Measurements from ENCODE around the gene SMC6.

Gene SMC6, protein sequence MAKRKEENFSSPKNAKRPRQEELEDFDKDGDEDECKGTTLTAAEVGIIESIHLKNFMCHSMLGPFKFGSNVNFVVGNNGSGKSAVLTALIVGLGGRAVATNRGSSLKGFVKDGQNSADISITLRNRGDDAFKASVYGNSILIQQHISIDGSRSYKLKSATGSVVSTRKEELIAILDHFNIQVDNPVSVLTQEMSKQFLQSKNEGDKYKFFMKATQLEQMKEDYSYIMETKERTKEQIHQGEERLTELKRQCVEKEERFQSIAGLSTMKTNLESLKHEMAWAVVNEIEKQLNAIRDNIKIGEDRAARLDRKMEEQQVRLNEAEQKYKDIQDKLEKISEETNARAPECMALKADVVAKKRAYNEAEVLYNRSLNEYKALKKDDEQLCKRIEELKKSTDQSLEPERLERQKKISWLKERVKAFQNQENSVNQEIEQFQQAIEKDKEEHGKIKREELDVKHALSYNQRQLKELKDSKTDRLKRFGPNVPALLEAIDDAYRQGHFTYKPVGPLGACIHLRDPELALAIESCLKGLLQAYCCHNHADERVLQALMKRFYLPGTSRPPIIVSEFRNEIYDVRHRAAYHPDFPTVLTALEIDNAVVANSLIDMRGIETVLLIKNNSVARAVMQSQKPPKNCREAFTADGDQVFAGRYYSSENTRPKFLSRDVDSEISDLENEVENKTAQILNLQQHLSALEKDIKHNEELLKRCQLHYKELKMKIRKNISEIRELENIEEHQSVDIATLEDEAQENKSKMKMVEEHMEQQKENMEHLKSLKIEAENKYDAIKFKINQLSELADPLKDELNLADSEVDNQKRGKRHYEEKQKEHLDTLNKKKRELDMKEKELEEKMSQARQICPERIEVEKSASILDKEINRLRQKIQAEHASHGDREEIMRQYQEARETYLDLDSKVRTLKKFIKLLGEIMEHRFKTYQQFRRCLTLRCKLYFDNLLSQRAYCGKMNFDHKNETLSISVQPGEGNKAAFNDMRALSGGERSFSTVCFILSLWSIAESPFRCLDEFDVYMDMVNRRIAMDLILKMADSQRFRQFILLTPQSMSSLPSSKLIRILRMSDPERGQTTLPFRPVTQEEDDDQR

DNA sequence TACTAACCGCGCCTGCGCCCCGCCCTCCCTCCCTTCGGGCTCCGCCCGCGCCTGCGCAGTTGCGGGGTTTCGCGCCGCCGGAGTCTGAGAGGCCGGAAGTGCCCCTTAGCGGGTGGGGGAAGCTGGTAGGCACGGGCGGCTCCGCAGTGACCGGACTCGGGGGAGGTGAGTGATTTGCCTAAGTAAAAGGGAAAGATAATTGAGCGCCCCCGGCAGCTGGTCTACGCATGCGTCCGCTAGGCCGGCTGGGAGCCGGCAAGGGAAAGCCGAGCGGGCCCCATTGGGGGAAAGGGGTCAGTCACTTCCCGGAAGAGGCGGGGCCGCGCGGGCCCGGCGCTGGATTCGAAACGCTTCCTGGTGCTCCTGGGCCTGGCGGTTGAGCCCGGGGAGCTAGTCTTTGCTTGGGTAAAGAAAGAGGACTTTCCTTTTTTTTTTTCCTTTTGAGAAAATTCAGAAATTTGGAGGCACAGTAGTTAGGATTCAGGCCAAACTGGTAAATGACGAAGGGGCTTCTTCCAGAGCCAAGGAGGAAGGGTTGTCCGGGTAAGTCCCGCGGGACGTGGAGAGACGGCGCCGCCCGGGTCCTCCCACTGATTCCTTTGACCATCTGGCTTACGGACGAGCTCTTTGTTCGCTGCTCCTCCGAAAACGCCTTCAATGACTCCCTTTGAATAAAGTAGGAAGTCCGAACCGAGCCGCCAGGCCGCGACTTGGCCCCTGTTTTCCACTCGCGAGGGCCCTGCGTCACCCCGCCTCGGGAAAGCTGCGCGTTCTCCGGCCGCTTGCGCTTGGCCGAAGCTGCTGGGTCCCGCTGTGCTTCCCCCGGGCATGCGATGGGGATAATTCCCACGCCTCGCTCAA, at the start of gene SMC6, which contains the start of gene GEN1:
TSS of gene SMC6 (minus strand) at position 8 of the 861 bp plus-strand sequence. CDS start 7,864 bp downstream, outside the sequence.
TSS of gene GEN1 (plus strand) at position 336 of the 861 bp plus-strand sequence. CDS start 5,806 bp downstream, outside the sequence.
- Histone ChIP-seq H3K27me3 (ENCODE audit: control insufficient read depth, insufficient read depth, low read length) (no peaks in the 10 kb centered on the region), H3K4me1 (ENCODE audit: control insufficient read depth, insufficient read depth, low read length) (peaks cover 17% of the 10 kb centered on the region), H3K36me3 (ENCODE audit: control insufficient read depth, insufficient read depth, low read length) (no peaks in the 10 kb centered on the region), H3K9ac (ENCODE audit: low read depth, low read length) (peak within 1 kb of the TSS; percentile 89), H3K4me3 (ENCODE audit: low read depth, low read length) (peak within 1 kb of the TSS; percentile 89), H3K9me3 (ENCODE audit: control insufficient read depth, insufficient read depth, low read length) (no peaks in the 10 kb centered on the region)

DNA sequence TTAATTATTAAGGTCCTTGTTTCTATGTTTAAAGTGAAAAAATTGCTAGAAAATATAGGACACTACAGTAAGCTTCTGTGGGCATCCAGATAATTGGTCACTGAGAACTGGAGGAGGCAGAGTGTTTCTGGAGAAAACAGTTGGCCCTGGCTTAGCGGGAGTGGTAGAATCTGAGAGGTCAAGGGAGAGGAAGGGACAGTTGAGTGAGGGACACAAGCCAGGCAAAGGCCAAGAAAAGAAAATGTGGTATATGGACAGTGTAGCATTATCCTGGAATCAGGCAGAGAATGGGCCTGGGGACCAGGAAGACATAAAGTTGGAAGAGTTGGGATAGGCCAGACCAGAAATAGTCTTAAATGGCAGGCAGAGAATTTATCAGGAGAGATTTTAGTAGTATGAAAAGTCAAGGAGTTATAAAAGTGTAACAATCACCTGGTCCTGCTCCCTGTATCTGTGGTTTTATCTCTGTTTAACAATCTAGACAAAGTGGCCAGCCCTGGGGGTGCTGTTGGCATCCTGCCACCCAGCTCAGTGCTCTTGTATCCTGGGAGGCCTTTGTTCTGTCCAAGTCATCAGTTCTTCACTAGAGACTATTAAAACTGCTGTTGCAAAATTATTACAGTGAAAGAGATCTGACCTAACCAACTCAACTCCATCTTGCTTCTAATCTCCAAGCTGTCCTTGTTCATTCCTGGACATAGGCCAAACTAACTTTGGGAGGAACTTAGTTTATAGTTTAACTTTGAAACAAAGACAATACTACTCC, 47.3 kb upstream of the SMC6 start:
- Histone ChIP-seq H3K4me3 (ENCODE audit: low read depth, low read length) (no peak overlapping the region), H3K9ac (ENCODE audit: low read depth, low read length) (no peak overlapping the region), H3K9me3 (ENCODE audit: control insufficient read depth, insufficient read depth, low read length) (no peaks in the 10 kb centered on the region), H3K27me3 (ENCODE audit: control insufficient read depth, insufficient read depth, low read length) (no peaks in the 10 kb centered on the region), H3K36me3 (ENCODE audit: control insufficient read depth, insufficient read depth, low read length) (no peaks in the 10 kb centered on the region), H3K4me1 (ENCODE audit: control insufficient read depth, insufficient read depth, low read length) (no peaks in the 10 kb centered on the region)

DNA sequence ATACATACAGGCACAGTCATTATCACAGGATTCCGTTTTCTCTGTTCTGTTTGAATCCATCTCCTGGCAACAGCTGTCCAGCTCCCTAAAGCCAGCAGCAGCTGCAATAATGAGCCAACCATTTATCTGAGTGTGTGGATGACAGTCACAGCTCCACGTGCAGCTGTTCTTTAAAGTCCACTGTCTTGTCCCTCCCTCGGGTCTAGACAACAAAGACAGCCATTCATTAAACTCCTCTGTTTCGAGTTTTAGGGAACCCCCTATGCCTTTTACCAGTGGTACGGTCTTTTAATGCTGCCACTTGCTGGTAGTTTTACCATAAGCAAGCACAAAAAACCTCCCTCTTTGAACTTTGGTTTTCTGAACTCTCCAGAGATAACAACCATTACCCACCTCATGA, 46.6 kb upstream of the SMC6 start:
- Histone ChIP-seq H3K4me1 (ENCODE audit: control insufficient read depth, insufficient read depth, low read length) (no peaks in the 10 kb centered on the region), H3K9ac (ENCODE audit: low read depth, low read length) (no peak overlapping the region), H3K27me3 (ENCODE audit: control insufficient read depth, insufficient read depth, low read length) (no peaks in the 10 kb centered on the region), H3K4me3 (ENCODE audit: low read depth, low read length) (no peak overlapping the region), H3K36me3 (ENCODE audit: control insufficient read depth, insufficient read depth, low read length) (no peaks in the 10 kb centered on the region), H3K9me3 (ENCODE audit: control insufficient read depth, insufficient read depth, low read length) (no peaks in the 10 kb centered on the region)

DNA sequence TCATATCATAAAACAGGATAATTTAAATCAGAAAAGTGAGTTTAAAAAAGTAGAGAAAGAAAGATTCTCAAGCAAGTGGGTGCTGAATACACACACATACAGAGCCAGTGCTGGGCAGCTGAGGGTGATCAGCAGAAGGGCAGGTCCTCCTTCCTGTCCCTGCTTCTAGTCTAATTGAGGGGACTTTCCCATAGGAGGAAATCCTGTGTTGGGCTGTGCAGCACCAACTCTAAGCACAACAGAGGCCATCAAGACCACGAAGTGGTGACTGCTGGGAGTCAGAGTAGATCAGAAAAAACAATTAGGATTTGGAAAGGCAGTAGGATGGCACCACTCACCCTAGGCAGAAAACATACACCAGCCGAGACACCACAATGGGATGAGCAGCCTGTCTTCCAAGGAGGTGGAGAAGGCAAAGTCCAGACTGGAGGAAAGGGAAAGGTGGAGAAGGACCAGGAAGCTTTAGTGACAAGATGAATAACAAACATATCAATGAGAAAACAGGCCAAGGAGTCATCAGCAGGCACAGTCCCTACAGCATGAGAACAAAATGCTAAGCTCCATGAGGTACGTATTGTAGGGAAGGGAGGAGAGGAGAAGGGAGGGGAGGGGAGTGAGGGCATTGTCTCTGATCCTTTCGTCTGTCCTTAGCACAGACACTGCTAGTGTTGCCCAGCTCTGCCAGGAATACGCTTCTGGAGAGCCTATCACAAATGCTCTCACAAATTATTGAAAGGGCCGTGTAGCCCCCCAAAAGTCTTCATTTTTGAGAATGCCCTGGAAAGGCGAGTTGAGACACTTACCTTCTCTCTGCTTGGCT, 45.9 kb upstream of the SMC6 start:
- Histone ChIP-seq H3K9me3 (ENCODE audit: control insufficient read depth, insufficient read depth, low read length) (no peaks in the 10 kb centered on the region), H3K9ac (ENCODE audit: low read depth, low read length) (no peak overlapping the region), H3K36me3 (ENCODE audit: control insufficient read depth, insufficient read depth, low read length) (no peaks in the 10 kb centered on the region), H3K4me3 (ENCODE audit: low read depth, low read length) (no peak overlapping the region), H3K4me1 (ENCODE audit: control insufficient read depth, insufficient read depth, low read length) (no peaks in the 10 kb centered on the region), H3K27me3 (ENCODE audit: control insufficient read depth, insufficient read depth, low read length) (no peaks in the 10 kb centered on the region)

DNA sequence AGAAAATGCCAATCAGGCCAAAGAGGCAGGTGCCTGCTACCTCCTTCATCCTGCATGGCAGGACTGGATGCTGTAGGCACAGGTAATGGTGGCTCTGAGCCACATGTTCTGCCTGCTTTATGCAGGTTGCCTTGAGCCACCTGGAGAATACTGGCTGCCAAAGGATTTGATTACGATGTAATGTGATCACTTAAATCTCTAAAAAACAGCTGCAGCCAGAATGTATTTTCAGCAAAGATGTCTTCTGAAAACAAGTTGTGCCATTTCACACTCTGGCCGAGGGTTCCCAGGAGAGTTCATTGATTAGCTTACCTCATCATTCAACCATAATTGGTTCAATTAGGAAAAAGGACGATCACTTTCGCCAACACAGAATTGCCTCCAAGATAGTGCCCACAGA, 44.7 kb upstream of the SMC6 start:
- Histone ChIP-seq H3K9me3 (ENCODE audit: control insufficient read depth, insufficient read depth, low read length) (no peaks in the 10 kb centered on the region), H3K27me3 (ENCODE audit: control insufficient read depth, insufficient read depth, low read length) (no peaks in the 10 kb centered on the region), H3K9ac (ENCODE audit: low read depth, low read length) (no peak overlapping the region), H3K4me1 (ENCODE audit: control insufficient read depth, insufficient read depth, low read length) (peaks cover 3% of the 10 kb centered on the region), H3K36me3 (ENCODE audit: control insufficient read depth, insufficient read depth, low read length) (no peaks in the 10 kb centered on the region), H3K4me3 (ENCODE audit: low read depth, low read length) (no peak overlapping the region)

DNA sequence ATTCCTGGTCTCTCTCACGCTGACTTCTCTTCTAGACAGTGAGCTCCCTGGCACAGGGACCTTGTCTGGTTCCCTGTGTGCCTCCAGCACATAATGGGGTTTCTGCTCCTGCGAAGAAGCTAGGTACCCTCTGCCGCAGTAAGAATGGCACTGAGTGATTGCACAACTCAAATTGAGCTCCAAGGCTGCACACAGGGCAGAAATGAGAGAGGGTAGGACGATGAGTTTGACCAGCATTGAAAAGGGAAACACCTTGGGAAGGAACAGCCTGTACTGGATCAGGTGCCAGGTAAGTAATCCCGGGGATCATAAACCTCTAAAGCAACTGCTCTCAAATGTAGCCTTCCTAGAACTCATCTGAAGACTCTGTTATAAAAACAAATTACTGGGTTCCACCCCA, 41.7 kb upstream of the SMC6 start:
- no peaks in the 10 kb centered on the region for H3K36me3 ChIP-seq (ENCODE audit: control insufficient read depth, insufficient read depth, low read length)
- H3K9ac ChIP-seq (ENCODE audit: low read depth, low read length) = no peak overlapping the region
- no peaks in the 10 kb centered on the region for H3K9me3 ChIP-seq (ENCODE audit: control insufficient read depth, insufficient read depth, low read length)
- no peak overlapping the region for H3K4me3 ChIP-seq (ENCODE audit: low read depth, low read length)
- H3K27me3 ChIP-seq (ENCODE audit: control insufficient read depth, insufficient read depth, low read length) = no peaks in the 10 kb centered on the region
- peaks cover 3% of the 10 kb centered on the region for H3K4me1 ChIP-seq (ENCODE audit: control insufficient read depth, insufficient read depth, low read length)

DNA sequence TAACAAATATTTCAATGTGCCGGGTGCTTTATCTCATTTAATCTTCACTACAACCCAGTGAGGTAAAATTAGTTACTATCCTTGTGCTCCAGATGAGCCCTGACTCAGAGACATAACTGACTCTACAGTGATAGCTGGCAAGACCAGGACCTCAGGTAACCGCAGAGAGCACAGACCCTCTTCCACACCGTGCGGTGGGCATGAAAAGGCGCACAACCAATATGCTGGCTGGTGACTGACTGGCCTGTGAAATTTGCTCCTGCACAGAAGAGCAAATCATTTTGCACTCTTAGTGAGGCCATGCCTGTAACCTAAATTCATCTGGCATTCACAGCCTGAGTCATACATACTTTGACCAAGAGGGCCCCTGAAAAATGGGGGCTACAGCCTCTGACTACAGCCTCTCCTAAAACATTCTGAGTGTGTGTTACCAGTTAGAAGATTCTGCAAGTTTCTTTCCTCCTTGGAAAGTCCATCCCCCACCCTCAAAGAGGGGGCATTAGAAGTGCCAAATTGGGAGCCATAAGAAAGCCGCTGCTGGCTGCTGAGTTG, 40.3 kb upstream of the SMC6 start:
- H3K4me1 ChIP-seq (ENCODE audit: control insufficient read depth, insufficient read depth, low read length) = peaks cover 3% of the 10 kb centered on the region
- H3K27me3 ChIP-seq (ENCODE audit: control insufficient read depth, insufficient read depth, low read length) = no peaks in the 10 kb centered on the region
- no peaks in the 10 kb centered on the region for H3K9me3 ChIP-seq (ENCODE audit: control insufficient read depth, insufficient read depth, low read length)
- H3K4me3 ChIP-seq (ENCODE audit: low read depth, low read length) = no peak overlapping the region
- H3K9ac ChIP-seq (ENCODE audit: low read depth, low read length) = no peak overlapping the region
- no peaks in the 10 kb centered on the region for H3K36me3 ChIP-seq (ENCODE audit: control insufficient read depth, insufficient read depth, low read length)

DNA sequence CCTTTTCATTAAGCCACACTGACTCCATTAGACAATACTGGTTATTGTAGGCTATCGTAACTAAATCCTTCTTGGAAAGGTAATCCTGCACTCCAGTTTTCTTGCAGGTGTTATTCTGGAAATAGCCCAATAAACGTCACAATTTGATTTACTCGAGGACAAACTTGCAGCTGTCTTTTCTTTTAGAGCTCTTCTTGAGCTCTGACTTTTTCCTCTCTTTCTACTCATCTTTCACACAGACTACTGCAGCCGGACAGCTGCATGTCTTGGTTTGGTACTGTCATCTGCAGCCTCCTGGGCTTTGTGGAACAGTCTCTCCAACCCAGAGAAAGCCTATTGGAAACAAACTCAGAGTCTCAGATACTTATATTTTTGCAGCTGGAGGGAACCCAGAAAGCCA, 39.7 kb upstream of the SMC6 start:
- no peaks in the 10 kb centered on the region for H3K36me3 ChIP-seq (ENCODE audit: control insufficient read depth, insufficient read depth, low read length)
- no peak overlapping the region for H3K4me3 ChIP-seq (ENCODE audit: low read depth, low read length)
- H3K27me3 ChIP-seq (ENCODE audit: control insufficient read depth, insufficient read depth, low read length) = no peaks in the 10 kb centered on the region
- no peaks in the 10 kb centered on the region for H3K9me3 ChIP-seq (ENCODE audit: control insufficient read depth, insufficient read depth, low read length)
- H3K9ac ChIP-seq (ENCODE audit: low read depth, low read length) = no peak overlapping the region
- H3K4me1 ChIP-seq (ENCODE audit: control insufficient read depth, insufficient read depth, low read length) = peaks cover 3% of the 10 kb centered on the region

DNA sequence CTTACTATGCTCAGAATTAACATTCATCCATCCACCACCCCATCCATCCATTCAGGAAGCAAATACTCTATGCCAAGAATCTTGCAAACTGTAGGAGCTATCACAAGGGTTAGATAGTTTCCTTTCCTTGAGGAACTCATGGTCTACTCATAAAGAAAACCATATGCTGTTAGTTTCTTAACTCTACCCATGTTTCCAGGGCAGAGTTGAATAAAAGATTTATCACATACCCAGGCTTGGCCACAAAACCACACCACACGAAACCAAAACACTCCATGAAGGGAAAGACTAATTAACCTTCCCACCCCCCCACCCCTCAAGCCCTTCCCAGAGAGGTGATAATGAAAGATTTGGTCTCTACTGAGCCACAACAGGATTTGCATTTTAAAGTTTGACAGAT, 38.9 kb upstream of the SMC6 start:
- Histone ChIP-seq H3K36me3 (ENCODE audit: control insufficient read depth, insufficient read depth, low read length) (no peaks in the 10 kb centered on the region), H3K9me3 (ENCODE audit: control insufficient read depth, insufficient read depth, low read length) (no peaks in the 10 kb centered on the region), H3K4me1 (ENCODE audit: control insufficient read depth, insufficient read depth, low read length) (peaks cover 3% of the 10 kb centered on the region), H3K27me3 (ENCODE audit: control insufficient read depth, insufficient read depth, low read length) (no peaks in the 10 kb centered on the region), H3K9ac (ENCODE audit: low read depth, low read length) (no peak overlapping the region), H3K4me3 (ENCODE audit: low read depth, low read length) (no peak overlapping the region)

DNA sequence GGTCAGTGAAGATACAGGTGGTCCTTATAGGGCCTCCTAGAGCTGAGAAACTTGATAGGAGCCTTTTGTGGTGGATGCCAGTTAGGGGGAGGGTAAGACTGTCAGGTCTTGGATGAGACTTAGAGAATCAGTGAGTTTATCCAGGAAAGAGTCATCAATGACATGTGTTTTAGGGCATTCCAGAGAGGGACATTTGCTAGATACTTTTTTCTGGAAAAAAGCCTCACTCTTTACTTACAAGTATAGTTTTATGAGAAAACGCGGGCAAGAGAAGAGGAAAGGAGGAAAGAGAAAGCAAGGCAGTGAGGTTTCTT, 38.2 kb upstream of the SMC6 start:
- no peak overlapping the region for H3K9ac ChIP-seq (ENCODE audit: low read depth, low read length)
- no peaks in the 10 kb centered on the region for H3K9me3 ChIP-seq (ENCODE audit: control insufficient read depth, insufficient read depth, low read length)
- H3K36me3 ChIP-seq (ENCODE audit: control insufficient read depth, insufficient read depth, low read length) = no peaks in the 10 kb centered on the region
- peaks cover 3% of the 10 kb centered on the region for H3K4me1 ChIP-seq (ENCODE audit: control insufficient read depth, insufficient read depth, low read length)
- no peak overlapping the region for H3K4me3 ChIP-seq (ENCODE audit: low read depth, low read length)
- no peaks in the 10 kb centered on the region for H3K27me3 ChIP-seq (ENCODE audit: control insufficient read depth, insufficient read depth, low read length)
